BJ (cell line): ENCODE measurements around the gene CYB561. TPM values are rescaled to one million over a fixed set of nuclear protein-coding genes. Genes with fewer than 3 reads are reported as not detected.
"Not testable (repeated sequence)": the region's sequence is repeated elsewhere in the genome, so short reads cannot be mapped to it uniquely, and the experiment has no call there.

Experiments
- CTCF ChIA-PET: fragments of 350-600 bp; formaldehyde crosslinking; extraction: SDS; loops from one replicate; lab custom pipeline; 2021; ENCODE audit warnings: antibody characterized with exemption, inconsistent platforms; lab: Yijun Ruan, JAX
- POLR2A ChIA-PET: fragments of 300-600 bp; sonication (Branson Sonifier 250); formaldehyde crosslinking; extraction: SDS; loops from one replicate; lab custom pipeline; 2021; ENCODE audit warnings: antibody characterized with exemption; lab: Charles Lee
- DNase-seq: peaks from one replicate; pipeline ENCODE4 v3.0.0-alpha.2; 2011; ENCODE audit warnings: low read depth
- H3K27me3 ChIP-seq: 2 replicates; pipeline ENCODE4 v1.6.0; 2011; ENCODE audit warnings: low read length; ENCODE audit not compliant: control insufficient read depth, insufficient read depth
- H3K36me3 ChIP-seq: 2 replicates; pipeline ENCODE4 v1.5.1; 2011; ENCODE audit warnings: low read length; ENCODE audit not compliant: control insufficient read depth, insufficient read depth
- H3K4me3 ChIP-seq: 2 replicates; pipeline ENCODE4 v1.5.1; 2011; ENCODE audit warnings: low read depth, mild to moderate bottlenecking, control low read depth, low read length
- polyA plus RNA-seq: library from polyadenylated mRNA; depleted of rRNA; stranded (reverse); fragments of >200 nt; gene quantifications from 2 replicates; pipeline ENCODE4 v1.2.3, GENCODE V29; 2011
- TF ChIP-seq, protein P1 (sequence below): IDR thresholded peaks from 2 replicates; pipeline ENCODE4 v1.5.1; 2011; ENCODE audit warnings: low read depth, mild to moderate bottlenecking, control low read depth, inconsistent platforms, low read length, moderate library complexity; ENCODE audit not compliant: insufficient read depth

Gene CYB561
- polyA plus RNA-seq, 1 experiment = 17.1 TPM

DNA sequence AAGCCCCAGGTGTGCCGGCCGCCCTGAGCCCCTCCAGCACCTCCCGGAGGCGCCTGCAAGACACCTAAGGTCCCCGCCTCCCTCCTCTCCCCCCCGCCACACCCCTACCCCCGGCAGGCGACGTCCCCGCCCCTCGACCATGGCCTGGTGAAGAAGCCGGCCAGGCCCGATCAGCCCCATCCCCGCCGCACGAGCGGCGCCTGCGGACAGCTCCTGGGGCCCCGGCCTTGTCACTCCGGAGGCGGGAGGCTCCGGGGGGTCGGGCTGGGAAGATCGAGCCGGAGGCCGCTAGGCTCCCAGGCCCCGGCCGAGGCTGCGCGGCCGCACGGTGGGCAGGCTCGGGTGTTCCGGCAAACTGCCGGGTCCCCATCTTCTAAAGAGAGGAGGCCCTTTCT, 30.4 kb upstream of the CYB561 start:
- no peak for DNase-seq
- ChIA-PET CTCF (interaction anchor here (0.8 to 1.0 kb wide), 2 partner anchors 10 to 15 kb away, joined by 3 read pairs; no protein-coding TSS in a partner anchor), POLR2A (no interaction called here)
- H3K4me3 ChIP-seq = peak overlapping the region; percentile 42
- TF ChIP-seq, protein P1, sequence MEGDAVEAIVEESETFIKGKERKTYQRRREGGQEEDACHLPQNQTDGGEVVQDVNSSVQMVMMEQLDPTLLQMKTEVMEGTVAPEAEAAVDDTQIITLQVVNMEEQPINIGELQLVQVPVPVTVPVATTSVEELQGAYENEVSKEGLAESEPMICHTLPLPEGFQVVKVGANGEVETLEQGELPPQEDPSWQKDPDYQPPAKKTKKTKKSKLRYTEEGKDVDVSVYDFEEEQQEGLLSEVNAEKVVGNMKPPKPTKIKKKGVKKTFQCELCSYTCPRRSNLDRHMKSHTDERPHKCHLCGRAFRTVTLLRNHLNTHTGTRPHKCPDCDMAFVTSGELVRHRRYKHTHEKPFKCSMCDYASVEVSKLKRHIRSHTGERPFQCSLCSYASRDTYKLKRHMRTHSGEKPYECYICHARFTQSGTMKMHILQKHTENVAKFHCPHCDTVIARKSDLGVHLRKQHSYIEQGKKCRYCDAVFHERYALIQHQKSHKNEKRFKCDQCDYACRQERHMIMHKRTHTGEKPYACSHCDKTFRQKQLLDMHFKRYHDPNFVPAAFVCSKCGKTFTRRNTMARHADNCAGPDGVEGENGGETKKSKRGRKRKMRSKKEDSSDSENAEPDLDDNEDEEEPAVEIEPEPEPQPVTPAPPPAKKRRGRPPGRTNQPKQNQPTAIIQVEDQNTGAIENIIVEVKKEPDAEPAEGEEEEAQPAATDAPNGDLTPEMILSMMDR = no peak
- no peaks in the 10 kb centered on the region for H3K36me3 ChIP-seq
- no peaks in the 10 kb centered on the region; the same call in none of the 2 replicates for H3K27me3 ChIP-seq

DNA sequence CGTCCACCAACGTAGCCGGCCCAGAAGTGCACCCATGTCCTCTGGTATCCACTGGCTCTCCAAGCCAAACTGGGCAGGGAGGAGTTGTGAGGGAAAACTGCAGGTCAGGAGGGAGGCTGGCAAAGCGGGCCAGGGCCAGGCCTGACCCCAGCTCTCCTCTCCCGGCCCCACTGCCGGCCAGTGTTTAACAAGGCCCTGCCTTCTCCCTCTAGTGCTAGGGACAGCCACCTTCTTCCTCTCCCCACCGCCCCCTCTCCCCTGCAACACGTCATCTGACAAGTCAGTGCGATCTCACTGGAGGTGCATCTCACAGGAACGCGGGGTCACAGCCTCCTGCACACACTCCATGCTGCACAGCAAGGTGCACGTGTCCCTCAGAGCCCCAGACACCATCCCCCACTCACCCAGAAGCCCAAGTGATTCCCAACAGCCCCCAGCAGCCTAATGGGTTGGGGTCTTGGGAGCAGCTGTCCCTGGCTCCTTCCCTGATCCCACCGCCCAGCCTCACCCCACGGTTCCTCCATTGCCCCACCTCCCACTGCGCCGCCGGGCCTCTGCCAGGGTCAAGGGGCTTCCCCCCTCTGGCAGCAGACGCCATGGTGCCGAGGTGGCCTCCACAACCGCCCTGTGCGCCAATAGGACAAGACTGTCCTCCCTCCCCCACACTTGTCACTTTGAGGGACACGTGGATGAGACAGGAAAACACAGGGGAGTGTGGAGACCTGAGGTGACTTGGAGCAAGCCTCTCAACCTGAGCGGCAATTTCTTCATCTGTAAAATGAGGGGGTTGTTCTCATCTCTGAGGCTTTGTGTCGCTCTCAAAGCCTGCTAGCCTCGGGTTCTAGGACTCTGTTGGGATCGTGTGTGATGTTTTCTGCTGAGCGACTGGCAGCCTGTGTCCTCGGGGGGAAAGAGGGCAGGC, 29.6 kb upstream of the CYB561 start:
- DNase-seq = no peak
- CTCF ChIA-PET = interaction anchor here (1.0 kb wide), 1 partner anchor 15 kb away, joined by 3 read pairs; no protein-coding TSS in a partner anchor
- POLR2A ChIA-PET = no interaction called here
- no peaks in the 10 kb centered on the region for H3K36me3 ChIP-seq
- TF ChIP-seq, protein P1 = no peak
- no peak overlapping the region; the same call in 1 of the 2 replicates for H3K4me3 ChIP-seq
- H3K27me3 ChIP-seq = no peaks in the 10 kb centered on the region; the same call in none of the 2 replicates

DNA sequence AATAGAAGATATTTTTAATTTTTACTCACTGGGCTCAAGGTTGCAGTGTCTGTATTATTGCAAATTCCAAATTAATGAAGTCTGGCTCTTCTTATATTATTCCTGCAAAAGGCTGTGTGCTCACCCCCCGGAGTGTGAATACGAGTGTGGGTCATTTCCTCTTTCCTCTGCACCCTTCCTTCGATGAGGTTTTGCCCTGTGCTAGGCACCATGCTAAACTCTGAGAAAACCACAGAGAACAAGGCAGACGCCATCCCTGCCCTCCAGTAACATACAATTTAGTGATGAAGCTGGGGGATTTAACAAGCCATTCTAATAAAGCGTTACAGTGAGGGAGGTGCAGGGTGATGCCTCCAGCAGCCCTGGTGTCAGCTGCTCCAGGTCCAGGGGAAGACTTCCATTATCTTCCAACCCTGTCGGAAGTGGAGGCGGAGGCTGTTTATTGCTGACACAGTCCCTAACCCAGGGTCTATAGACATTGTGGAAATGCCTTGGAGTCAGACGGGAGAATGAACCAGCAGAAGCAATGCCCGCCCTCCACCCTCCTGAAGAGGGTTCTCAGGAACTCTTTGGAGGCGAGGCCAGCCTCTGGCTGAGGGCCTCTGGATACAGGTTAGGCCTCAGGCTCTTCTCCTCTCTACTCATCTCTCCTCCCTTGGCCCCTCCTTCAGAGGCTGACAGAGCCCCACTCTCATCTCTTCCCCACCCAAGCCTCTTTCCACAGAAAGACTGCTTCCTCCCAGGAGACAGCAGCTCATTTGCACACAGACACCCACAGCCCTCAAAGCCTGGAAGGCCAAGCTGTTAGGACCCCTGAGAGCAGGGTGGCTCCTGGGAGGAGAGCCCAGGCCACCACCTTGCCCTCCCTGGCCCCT, 28.7 kb upstream of the CYB561 start:
- no peaks in the 10 kb centered on the region; the same call in none of the 2 replicates for H3K27me3 ChIP-seq
- ChIA-PET POLR2A (no interaction called here), CTCF (no interaction called here)
- DNase-seq = no peak
- no peak overlapping the region for H3K4me3 ChIP-seq
- TF ChIP-seq, protein P1 = no peak
- H3K36me3 ChIP-seq = no peaks in the 10 kb centered on the region

DNA sequence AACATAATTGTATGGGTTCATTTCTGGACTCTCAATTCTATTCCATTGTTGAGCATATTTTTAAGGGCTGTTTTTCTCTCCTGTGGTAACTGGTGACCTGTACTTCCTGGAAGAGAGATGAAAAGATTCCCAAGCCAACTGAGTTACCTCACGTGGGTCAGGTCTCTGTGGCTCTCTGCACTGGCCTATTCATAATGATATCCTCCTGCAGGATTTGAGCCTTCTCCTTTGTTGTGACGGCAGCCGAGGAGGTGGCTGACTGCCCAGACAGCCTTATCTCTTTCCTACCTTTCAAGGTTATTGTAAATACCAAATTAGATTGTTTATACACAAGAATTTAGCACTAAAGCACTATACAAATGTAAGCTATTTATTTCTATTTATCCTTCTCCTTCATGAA, 28.1 kb upstream of the CYB561 start:
- DNase-seq = no peak

DNA sequence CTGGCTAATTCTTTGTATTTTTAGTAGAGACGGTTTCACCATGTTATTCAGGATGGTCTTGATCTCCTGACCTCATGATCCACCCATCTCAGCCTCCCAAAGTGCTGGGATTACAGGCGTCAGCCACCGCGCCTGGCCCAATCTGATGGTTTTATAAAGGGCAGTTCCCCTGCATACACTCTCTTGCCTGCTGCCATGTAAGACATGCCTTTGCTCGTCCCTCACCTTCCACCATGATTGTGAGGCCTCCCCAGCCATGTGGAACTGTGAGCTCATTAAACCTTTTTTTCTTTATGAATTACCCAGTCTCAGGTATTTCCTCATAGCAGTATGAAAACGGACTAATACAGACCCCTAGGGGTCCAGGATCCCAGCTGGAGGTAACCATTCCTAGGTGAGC, 22.0 kb upstream of the CYB561 start:
- H3K27me3 ChIP-seq, DNase-seq, H3K4me3 ChIP-seq, H3K36me3 ChIP-seq: not testable (repeated sequence)
- ChIA-PET CTCF (interaction anchor here (0.8 to 4.2 kb wide), 2 partner anchors 11 to 375 kb away, joined by 3 to 19 read pairs; no protein-coding TSS in a partner anchor), POLR2A (interaction anchor here (0.7 kb wide), 1 partner anchor 23 kb away, joined by 22 read pairs; no protein-coding TSS in a partner anchor)

More for the DNA sequence above, 28.1 kb upstream of the CYB561 start:
- POLR2A ChIA-PET = no interaction called here
- no peaks in the 10 kb centered on the region for H3K36me3 ChIP-seq
- CTCF ChIA-PET = no interaction called here
- no peaks in the 10 kb centered on the region; the same call in none of the 2 replicates for H3K27me3 ChIP-seq
- TF ChIP-seq, protein P1 = no peak
- no peak overlapping the region for H3K4me3 ChIP-seq
